ENCODE measurements around the gene ARHGEF28.

Gene ARHGEF28

GRCh38 chr5:73789851-73790281 is 163.9 kb downstream of the ARHGEF28 start:
- no peak for TF ChIP-seq CTCF (conservative IDR thresholded peaks at IDR 0.05; ENCODE audit: low read depth, low read length)
- no peak for DNase-seq (ENCODE audit: low read depth)

GRCh38 chr5:73791389-73791788 is 165.4 kb downstream of the ARHGEF28 start:
- DNase-seq (ENCODE audit: low read depth), result no peak
- H3K4me3 ChIP-seq (ENCODE audit: low read length), result no peak overlapping the region
- no peak for TF ChIP-seq CTCF (conservative IDR thresholded peaks at IDR 0.05; ENCODE audit: low read depth, low read length)

More at GRCh38 chr5:73789851-73790281, 163.9 kb downstream of the ARHGEF28 start:
- no peak overlapping the region for H3K4me3 ChIP-seq (ENCODE audit: low read length)

- DNase-seq (ENCODE audit: low read depth), result no peak
- TF ChIP-seq CTCF (conservative IDR thresholded peaks at IDR 0.05; ENCODE audit: low read depth, low read length), result peak; percentile 97
- no peak overlapping the region for H3K4me3 ChIP-seq (ENCODE audit: low read length)
Observed at GRCh38 chr5:73792687-73793320, 166.8 kb downstream of the ARHGEF28 start.

- no peak for DNase-seq (ENCODE audit: low read depth)
- H3K4me3 ChIP-seq (ENCODE audit: low read length), result no peak overlapping the region
- no peak for TF ChIP-seq CTCF (conservative IDR thresholded peaks at IDR 0.05; ENCODE audit: low read depth, low read length)
Observed at GRCh38 chr5:73793911-73794310, 167.9 kb downstream of the ARHGEF28 start.

- DNase-seq (ENCODE audit: low read depth), result peak; percentile 78
- H3K4me3 ChIP-seq (ENCODE audit: low read length), result no peak overlapping the region
- TF ChIP-seq CTCF (conservative IDR thresholded peaks at IDR 0.05; ENCODE audit: low read depth, low read length), result no peak
Observed at GRCh38 chr5:73796164-73797131, 170.5 kb downstream of the ARHGEF28 start.

GRCh38 chr5:73797132-73797510 is 171.1 kb downstream of the ARHGEF28 start:
- DNase-seq (ENCODE audit: low read depth), result no peak
- no peak for TF ChIP-seq CTCF (conservative IDR thresholded peaks at IDR 0.05; ENCODE audit: low read depth, low read length)
- H3K4me3 ChIP-seq (ENCODE audit: low read length), result no peak overlapping the region
